MM.1S (cell line): Measurements from ENCODE around the gene ZBTB2.

Source experiments
- DNase-seq: peaks from one replicate; pipeline ENCODE4 v3.0.0-alpha.2; 2015
- H2AFZ ChIP-seq: fragments of 300-600 bp; sonication (generic); 2 replicates; pipeline ENCODE4 v1.6.0; 2016; ENCODE audit warnings: antibody characterized with exemption, low read length
- H3F3A ChIP-seq: fragments of 300-600 bp; sonication (generic); 2 replicates; pipeline ENCODE4 v1.6.1; 2016; ENCODE audit warnings: mild to moderate bottlenecking, antibody characterized with exemption, low read length, moderate library complexity, mixed read lengths; ENCODE audit not compliant: insufficient read depth
- H3K27ac ChIP-seq: fragments of 300-600 bp; sonication (generic); 2 replicates; pipeline ENCODE4 v1.5.1; 2016; ENCODE audit warnings: mild to moderate bottlenecking, low read length
- H3K27me3 ChIP-seq: fragments of 300-600 bp; sonication (generic); replicated peaks from 2 replicates; pipeline ENCODE4 v1.6.0; 2016; ENCODE audit warnings: low read length; ENCODE audit not compliant: insufficient read depth
- H3K36me3 ChIP-seq: fragments of 300-600 bp; sonication (generic); replicated peaks from 2 replicates; pipeline ENCODE4 v1.6.1; 2016; ENCODE audit warnings: mild to moderate bottlenecking, low read length, mixed read lengths; ENCODE audit not compliant: insufficient read depth
- H3K4me1 ChIP-seq: fragments of 300-600 bp; sonication (generic); 2 replicates; pipeline ENCODE4 v1.6.1; 2016; ENCODE audit warnings: low read length, mixed read lengths
- H3K4me2 ChIP-seq: fragments of 300-600 bp; sonication (generic); 2 replicates; pipeline ENCODE4 v1.6.0; 2016; ENCODE audit warnings: low read depth, low read length
- H3K4me3 ChIP-seq: fragments of 300-600 bp; sonication (generic); 2 replicates; pipeline ENCODE4 v1.5.1; 2016; ENCODE audit warnings: low read length, mixed read lengths
- H3K79me2 ChIP-seq: fragments of 300-600 bp; sonication (generic); 2 replicates; pipeline ENCODE4 v1.6.1; 2016; ENCODE audit warnings: mixed run types, low read length, mixed read lengths
- H3K9ac ChIP-seq: fragments of 300-600 bp; sonication (generic); 2 replicates; pipeline ENCODE4 v1.6.1; 2016; ENCODE audit warnings: low read length, mixed read lengths
- H3K9me2 ChIP-seq: fragments of 300-600 bp; sonication (generic); replicated peaks from 2 replicates; pipeline ENCODE4 v1.6.1; 2016; ENCODE audit warnings: mild to moderate bottlenecking, low read length, mixed read lengths; ENCODE audit not compliant: insufficient read depth
- H3K9me3 ChIP-seq: fragments of 300-600 bp; sonication (generic); replicated peaks from 2 replicates; pipeline ENCODE4 v1.6.1; 2016; ENCODE audit warnings: mild to moderate bottlenecking, low read length, mixed read lengths; ENCODE audit not compliant: insufficient read depth
- H4K20me1 ChIP-seq: fragments of 300-600 bp; sonication (generic); 2 replicates; pipeline ENCODE4 v1.6.1; 2016; ENCODE audit warnings: mild to moderate bottlenecking, low read length, moderate library complexity, mixed read lengths; ENCODE audit not compliant: insufficient read depth
- EZH2 ChIP-seq: fragments of 300-600 bp; sonication (generic); optimal IDR thresholded peaks from 2 replicates; pipeline ENCODE3; 2017; ENCODE audit warnings: low read depth, mild to moderate bottlenecking, antibody characterized with exemption, low read length, mixed read lengths
- EZH2phosphoT487 ChIP-seq: fragments of 300-600 bp; sonication (generic); IDR thresholded peaks from 2 replicates; pipeline ENCODE4 v1.6.1; 2018; ENCODE audit warnings: antibody characterized with exemption, low read length
- TF ChIP-seq, protein P1 (sequence below): fragments of 300-600 bp; sonication (generic); IDR thresholded peaks from 2 replicates; pipeline ENCODE4 v1.5.1; 2016; ENCODE audit warnings: antibody characterized with exemption, low read length, mixed read lengths

Gene ZBTB2

DNA sequence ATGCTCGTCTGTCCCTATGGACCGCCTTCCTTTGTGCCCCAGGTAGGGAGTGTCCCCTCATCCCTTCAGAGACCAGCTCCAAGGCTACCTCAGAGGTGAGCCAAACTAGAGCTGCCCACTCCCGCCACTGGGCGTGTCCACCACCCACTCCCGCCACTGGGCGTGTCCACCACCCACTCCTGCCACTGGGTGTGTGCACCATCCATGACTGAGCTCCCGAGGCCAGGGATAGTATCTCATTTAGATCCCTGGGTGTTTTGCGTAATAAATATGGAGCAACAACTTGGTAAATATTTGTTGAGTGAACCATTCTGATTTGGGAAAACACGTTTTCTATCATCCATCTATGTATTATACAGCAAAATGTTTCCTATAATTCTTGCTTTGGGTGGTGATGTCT lies 68.8 kb downstream of the ZBTB2 start:
- no peak overlapping the region for H3K9ac ChIP-seq
- no peaks in the 10 kb centered on the region for H3K79me2 ChIP-seq
- no peaks in the 10 kb centered on the region for H3K9me3 ChIP-seq
- TF ChIP-seq EZH2phosphoT487, result no peak
- H2AFZ ChIP-seq, result no peak overlapping the region
- H4K20me1 ChIP-seq, result no peaks in the 10 kb centered on the region
- DNase-seq, result no peak
- H3K4me3 ChIP-seq, result no peak overlapping the region
- H3K27me3 ChIP-seq, result no peaks in the 10 kb centered on the region
- H3K4me2 ChIP-seq, result no peak overlapping the region
- H3K36me3 ChIP-seq, result no peaks in the 10 kb centered on the region
- H3K27ac ChIP-seq, result no peak overlapping the region
- no peaks in the 10 kb centered on the region for H3K4me1 ChIP-seq
- H3K9me2 ChIP-seq, result no peaks in the 10 kb centered on the region
- H3F3A ChIP-seq, result no peaks in the 10 kb centered on the region

DNA sequence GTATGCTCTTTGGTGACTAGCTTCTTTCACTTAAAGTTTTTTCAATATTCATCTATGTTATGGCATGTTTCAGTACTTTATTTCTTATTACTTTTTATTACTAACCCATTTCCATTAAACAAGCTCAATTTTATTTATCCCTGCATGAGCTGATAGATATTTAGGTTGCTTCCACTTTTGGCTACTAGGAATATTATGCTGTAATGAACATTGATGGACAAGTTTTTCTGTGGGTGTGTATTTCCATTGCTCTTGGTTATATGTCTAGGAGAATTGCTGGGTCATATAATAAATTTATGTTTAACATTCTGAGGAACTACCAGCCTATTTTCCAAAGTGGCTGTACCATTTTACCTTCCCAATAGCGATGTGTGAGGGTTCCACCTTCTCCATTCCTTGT lies 69.9 kb downstream of the ZBTB2 start:
- Histone ChIP-seq H3K27me3 (no peaks in the 10 kb centered on the region), H3K9ac (no peak overlapping the region), H3K79me2 (no peaks in the 10 kb centered on the region), H3K4me3 (no peak overlapping the region), H3K4me2 (no peak overlapping the region), H3K4me1 (no peaks in the 10 kb centered on the region), H3F3A (no peaks in the 10 kb centered on the region), H3K9me2 (no peaks in the 10 kb centered on the region), H3K9me3 (no peaks in the 10 kb centered on the region), H3K36me3 (no peaks in the 10 kb centered on the region), H2AFZ (no peak overlapping the region), H3K27ac (no peak overlapping the region), H4K20me1 (no peaks in the 10 kb centered on the region)
- no peak for TF ChIP-seq EZH2
- no peak for TF ChIP-seq EZH2phosphoT487
- TF ChIP-seq, protein P1, sequence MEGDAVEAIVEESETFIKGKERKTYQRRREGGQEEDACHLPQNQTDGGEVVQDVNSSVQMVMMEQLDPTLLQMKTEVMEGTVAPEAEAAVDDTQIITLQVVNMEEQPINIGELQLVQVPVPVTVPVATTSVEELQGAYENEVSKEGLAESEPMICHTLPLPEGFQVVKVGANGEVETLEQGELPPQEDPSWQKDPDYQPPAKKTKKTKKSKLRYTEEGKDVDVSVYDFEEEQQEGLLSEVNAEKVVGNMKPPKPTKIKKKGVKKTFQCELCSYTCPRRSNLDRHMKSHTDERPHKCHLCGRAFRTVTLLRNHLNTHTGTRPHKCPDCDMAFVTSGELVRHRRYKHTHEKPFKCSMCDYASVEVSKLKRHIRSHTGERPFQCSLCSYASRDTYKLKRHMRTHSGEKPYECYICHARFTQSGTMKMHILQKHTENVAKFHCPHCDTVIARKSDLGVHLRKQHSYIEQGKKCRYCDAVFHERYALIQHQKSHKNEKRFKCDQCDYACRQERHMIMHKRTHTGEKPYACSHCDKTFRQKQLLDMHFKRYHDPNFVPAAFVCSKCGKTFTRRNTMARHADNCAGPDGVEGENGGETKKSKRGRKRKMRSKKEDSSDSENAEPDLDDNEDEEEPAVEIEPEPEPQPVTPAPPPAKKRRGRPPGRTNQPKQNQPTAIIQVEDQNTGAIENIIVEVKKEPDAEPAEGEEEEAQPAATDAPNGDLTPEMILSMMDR, result no peak
- DNase-seq, result no peak

DNA sequence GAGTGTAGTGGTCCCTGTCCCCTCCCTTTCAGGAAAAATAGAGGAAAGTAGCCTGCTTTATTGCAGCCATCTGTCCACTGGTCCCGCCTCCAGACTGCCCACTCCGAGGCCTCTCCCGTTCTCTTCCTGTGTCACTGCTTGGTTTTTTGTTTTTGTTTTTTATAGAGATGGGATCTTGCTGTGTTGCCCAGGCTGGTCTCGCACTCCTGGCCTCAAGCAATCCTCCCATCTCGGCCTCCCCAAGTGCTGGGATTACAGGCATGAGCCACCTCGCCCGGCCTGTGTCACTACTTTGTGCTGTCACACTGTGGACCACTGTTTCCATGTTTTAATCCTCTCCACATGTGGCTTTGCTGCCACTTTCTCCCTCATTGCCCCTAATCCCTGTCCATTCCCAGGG lies 71.2 kb downstream of the ZBTB2 start:
- Histone ChIP-seq H4K20me1 (no peaks in the 10 kb centered on the region), H3K4me2 (no peak overlapping the region), H3K79me2 (no peaks in the 10 kb centered on the region), H3K4me1 (no peaks in the 10 kb centered on the region), H3K9me2 (no peaks in the 10 kb centered on the region), H3K36me3 (no peaks in the 10 kb centered on the region), H3F3A (no peaks in the 10 kb centered on the region), H3K4me3 (no peak overlapping the region), H3K9ac (no peak overlapping the region), H3K27me3 (no peaks in the 10 kb centered on the region), H2AFZ (no peak overlapping the region), H3K9me3 (no peaks in the 10 kb centered on the region), H3K27ac (no peak overlapping the region)
- no peak for DNase-seq
- TF ChIP-seq EZH2phosphoT487 (no peak), EZH2 (no peak)
- TF ChIP-seq, protein P1, result no peak

DNA sequence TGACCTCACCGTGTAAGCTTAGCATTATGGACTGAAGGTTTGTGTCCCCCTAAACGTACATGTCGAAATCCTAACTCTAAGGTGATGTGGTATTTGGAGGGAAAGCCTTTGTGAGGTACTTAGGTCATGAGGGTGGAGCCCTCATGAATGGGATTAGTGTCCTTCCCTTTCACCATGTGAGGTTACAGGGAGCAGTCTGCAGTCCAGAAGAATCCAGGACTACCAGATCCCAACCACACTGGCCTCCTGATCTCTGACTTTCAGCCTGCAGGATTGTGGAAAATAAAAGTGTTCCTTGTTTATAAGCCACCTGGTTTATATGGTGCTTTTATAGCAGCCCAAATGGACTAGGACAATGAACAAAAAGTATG lies 73.4 kb downstream of the ZBTB2 start:
- Histone ChIP-seq H3K9me2 (no peaks in the 10 kb centered on the region), H3F3A (no peaks in the 10 kb centered on the region), H4K20me1 (no peaks in the 10 kb centered on the region), H3K27ac (no peak overlapping the region), H2AFZ (no peak overlapping the region), H3K9me3 (no peaks in the 10 kb centered on the region), H3K79me2 (no peaks in the 10 kb centered on the region), H3K4me3 (no peak overlapping the region), H3K4me1 (no peaks in the 10 kb centered on the region), H3K4me2 (no peak overlapping the region), H3K27me3 (no peaks in the 10 kb centered on the region), H3K36me3 (no peaks in the 10 kb centered on the region), H3K9ac (no peak overlapping the region)
- TF ChIP-seq EZH2phosphoT487 (no peak), EZH2 (no peak)
- TF ChIP-seq, protein P1, result no peak
- no peak for DNase-seq
